Measurements from ENCODE around the gene LDLRAD3.

Gene LDLRAD3

GRCh38 chr11:36105743-36106581 lies 162.1 kb downstream of the LDLRAD3 start:
- DNase-seq (ENCODE audit: low read depth): no peak

- DNase-seq (ENCODE audit: low read depth): no peak
Measured at GRCh38 chr11:36107547-36107946, 163.7 kb downstream of the LDLRAD3 start.

- DNase-seq (ENCODE audit: low read depth): no peak
Measured at GRCh38 chr11:36108881-36109589, 165.2 kb downstream of the LDLRAD3 start.

GRCh38 chr11:36109590-36109849 lies 165.7 kb downstream of the LDLRAD3 start:
- no peak for DNase-seq (ENCODE audit: low read depth)

GRCh38 chr11:36109850-36110606 lies 166.2 kb downstream of the LDLRAD3 start:
- DNase-seq (ENCODE audit: low read depth): no peak

- no peak for DNase-seq (ENCODE audit: low read depth)
Measured at GRCh38 chr11:36110668-36111410, 167.0 kb downstream of the LDLRAD3 start.

- no peak for DNase-seq (ENCODE audit: low read depth)
Measured at GRCh38 chr11:36114095-36114494, 170.2 kb downstream of the LDLRAD3 start.

GRCh38 chr11:36115378-36115801 lies 171.5 kb downstream of the LDLRAD3 start:
- DNase-seq (ENCODE audit: low read depth): no peak

GRCh38 chr11:36116161-36116560 lies 172.3 kb downstream of the LDLRAD3 start:
- no peak for DNase-seq (ENCODE audit: low read depth)

GRCh38 chr11:36118084-36118483 lies 174.2 kb downstream of the LDLRAD3 start:
- DNase-seq (ENCODE audit: low read depth): no peak

GRCh38 chr11:36119300-36119699 lies 175.4 kb downstream of the LDLRAD3 start:
- no peak for DNase-seq (ENCODE audit: low read depth)

GRCh38 chr11:36121054-36121453 lies 177.2 kb downstream of the LDLRAD3 start:
- no peak for DNase-seq (ENCODE audit: low read depth)

GRCh38 chr11:36122671-36123070 lies 178.8 kb downstream of the LDLRAD3 start:
- no peak for DNase-seq (ENCODE audit: low read depth)

- DNase-seq (ENCODE audit: low read depth): no peak
Measured at GRCh38 chr11:36123336-36124101, 179.7 kb downstream of the LDLRAD3 start.

GRCh38 chr11:36126678-36127077 lies 182.8 kb downstream of the LDLRAD3 start:
- DNase-seq (ENCODE audit: low read depth): no peak

GRCh38 chr11:36127550-36127949 lies 183.7 kb downstream of the LDLRAD3 start:
- no peak for DNase-seq (ENCODE audit: low read depth)

- no peak for DNase-seq (ENCODE audit: low read depth)
Measured at GRCh38 chr11:36129955-36130354, 186.1 kb downstream of the LDLRAD3 start.

- no peak for DNase-seq (ENCODE audit: low read depth)
Measured at GRCh38 chr11:36130401-36130800, 186.5 kb downstream of the LDLRAD3 start.

- DNase-seq (ENCODE audit: low read depth): no peak
Measured at GRCh38 chr11:36131721-36132397, 188.0 kb downstream of the LDLRAD3 start.

GRCh38 chr11:36132940-36133339 lies 189.1 kb downstream of the LDLRAD3 start:
- no peak for DNase-seq (ENCODE audit: low read depth)

- DNase-seq (ENCODE audit: low read depth): no peak
Measured at GRCh38 chr11:36135076-36135475, 191.2 kb downstream of the LDLRAD3 start.

Data from stimulated activated CD8-positive, alpha-beta memory T cell treated with anti-CD3 and anti-CD28 coated beads, Interleukin-4, amount 100 ng/mL, for 24 hours (primary cell).